ENCODE results near the gene TRABD2B.

The TRABD2B gene

GRCh38 chr1:47835409-47835808 is 161.8 kb downstream of the TRABD2B start:
- no peak for DNase-seq (ENCODE audit: low read depth in 1 of 2, low spot score in 1 of 2)

GRCh38 chr1:47834326-47834725 is 162.9 kb downstream of the TRABD2B start:
- DNase-seq (ENCODE audit: low read depth in 1 of 2, low spot score in 1 of 2), result no peak

- DNase-seq (ENCODE audit: low read depth in 1 of 2, low spot score in 1 of 2), result no peak
Observed at GRCh38 chr1:47830641-47831333, 166.4 kb downstream of the TRABD2B start.

DNA sequence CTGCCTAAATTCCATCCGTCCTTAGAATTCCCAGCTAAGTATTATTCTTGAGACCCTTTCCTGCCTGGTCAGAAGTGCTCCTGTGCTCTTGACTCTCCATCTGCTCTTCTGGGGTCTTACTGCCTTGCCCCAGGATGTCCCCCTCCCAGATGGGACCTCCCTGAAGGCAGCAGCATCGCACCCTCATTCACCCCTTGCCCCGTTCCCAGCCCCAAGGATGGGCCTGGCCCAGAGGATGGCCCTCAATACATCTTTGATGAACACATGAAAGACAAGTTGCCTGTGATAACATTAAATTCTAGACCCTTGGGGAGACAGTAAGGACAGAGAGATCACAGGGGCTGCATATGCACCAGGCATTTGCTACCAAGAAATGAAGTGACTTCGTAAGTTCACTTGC is 167.2 kb downstream of the TRABD2B start:
- no peak for DNase-seq (ENCODE audit: low read depth in 1 of 2, low spot score in 1 of 2)

DNA sequence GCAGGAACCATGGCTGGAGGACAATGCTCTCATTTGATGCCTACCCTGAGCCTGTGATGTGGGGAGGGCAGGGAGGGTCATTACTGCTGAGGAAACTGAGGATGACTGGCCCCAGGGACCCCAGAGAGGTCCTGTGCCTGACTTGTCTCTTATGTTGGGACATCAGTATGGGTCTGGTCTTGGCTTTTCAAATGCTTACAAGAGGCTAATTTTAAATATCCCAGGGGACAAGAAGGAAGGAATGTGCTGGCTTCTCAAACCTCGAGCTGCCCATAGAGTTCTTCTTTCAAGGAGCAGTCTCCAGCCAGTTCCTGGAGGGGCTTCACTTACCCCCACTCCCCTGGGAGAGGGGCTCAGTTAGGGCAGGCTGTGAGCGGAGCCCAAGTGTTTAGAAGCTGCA is 168.2 kb downstream of the TRABD2B start:
- no peak for DNase-seq (ENCODE audit: low read depth in 1 of 2, low spot score in 1 of 2)

DNA sequence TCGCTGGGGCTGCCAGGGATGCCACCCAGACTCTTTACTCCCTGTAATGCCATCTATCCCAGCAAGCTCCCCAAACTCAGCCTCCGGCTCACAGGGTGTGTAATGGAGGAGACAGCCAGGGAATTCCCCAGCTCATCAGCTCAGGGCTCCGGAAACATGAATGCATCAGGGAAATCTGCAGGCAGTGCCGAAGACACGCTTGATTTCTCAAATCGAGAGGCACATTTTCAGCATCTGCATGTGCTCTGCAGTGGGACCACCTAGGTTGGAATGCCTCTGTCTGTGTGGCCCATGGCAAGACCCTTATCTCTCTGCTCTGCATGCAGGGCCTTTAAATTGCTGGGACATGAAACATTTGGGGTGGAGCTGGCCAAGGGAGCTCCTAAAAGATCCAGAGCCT is 170.1 kb downstream of the TRABD2B start:
- no peak for DNase-seq (ENCODE audit: low read depth in 1 of 2, low spot score in 1 of 2)

GRCh38 chr1:47824716-47825115 is 172.5 kb downstream of the TRABD2B start:
- no peak for DNase-seq (ENCODE audit: low read depth in 1 of 2, low spot score in 1 of 2)

DNA sequence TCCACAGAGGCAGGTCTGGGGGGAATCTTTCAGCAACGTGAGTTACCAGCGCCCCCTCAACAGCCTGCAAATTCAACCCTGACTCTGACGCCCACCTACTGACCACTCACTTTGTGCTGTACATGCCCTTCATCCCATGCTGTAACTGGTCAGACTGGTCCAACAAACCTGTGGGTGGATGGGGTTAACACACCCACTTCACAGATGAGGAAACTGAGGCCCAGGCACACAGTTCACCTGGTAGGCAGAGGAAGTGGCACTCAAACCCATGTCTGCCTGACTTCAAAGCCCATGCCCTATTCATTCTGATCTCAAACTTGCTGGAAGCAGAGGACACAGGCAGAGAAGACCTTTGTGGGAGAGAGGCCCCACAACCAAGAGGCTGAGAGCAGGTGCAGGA is 172.9 kb downstream of the TRABD2B start:
- DNase-seq (ENCODE audit: low read depth in 1 of 2, low spot score in 1 of 2), result no peak

DNA sequence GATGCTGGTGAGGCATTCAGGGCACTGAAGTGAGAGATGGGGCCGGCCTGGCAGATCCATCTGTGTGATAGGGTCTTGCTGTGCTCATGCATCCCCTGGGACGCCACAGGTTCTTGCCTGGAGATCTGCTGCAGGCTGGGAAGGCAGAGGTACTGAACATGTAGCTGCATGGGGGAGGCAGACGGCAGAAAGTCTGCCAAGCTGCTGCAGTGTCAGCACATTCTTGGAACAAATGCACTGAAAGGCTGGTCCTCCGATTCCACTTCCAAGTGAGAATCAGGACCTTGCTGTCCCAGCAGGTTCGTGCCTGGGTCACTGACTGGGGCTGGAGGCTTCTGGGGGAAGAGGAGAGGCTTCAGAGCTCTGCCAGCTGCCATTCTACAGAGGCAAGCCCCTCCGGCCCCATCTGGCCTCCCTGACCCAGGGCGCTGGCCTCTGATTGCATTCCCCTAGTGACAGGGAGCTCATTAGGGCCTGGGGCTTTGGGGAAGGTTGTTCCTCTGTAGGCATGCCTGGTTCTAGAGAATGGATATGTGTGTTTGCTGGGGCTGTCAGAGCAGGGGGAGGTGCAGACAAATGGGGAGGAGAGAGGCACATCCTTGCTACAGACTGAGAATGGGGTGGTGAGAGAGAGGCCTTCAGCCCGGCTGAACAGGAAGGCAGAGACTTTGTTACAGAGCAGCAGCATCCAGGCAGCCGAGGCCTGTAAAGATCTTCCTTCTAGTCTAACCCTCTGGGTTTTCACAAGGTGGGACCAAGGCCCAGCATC is 174.0 kb downstream of the TRABD2B start:
- no peak for DNase-seq (ENCODE audit: low read depth in 1 of 2, low spot score in 1 of 2)

- no peak for DNase-seq (ENCODE audit: low read depth in 1 of 2, low spot score in 1 of 2)
Observed at GRCh38 chr1:47821760-47822159, 175.4 kb downstream of the TRABD2B start.

DNA sequence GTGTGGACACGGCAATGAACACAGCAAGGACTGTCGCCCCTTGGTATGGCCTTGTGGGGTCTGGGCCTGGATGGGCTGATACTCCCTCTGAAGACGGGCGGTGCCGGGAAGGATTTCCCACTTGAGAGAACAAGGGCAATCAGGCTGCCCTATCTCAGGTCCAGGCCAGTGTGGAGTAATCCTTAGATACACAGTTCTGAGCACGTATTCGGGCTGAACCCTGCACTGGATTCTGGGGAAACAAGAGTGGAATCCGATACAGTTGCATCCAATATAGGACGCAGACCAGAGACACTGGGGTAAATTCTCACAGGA is 177.7 kb downstream of the TRABD2B start:
- DNase-seq (ENCODE audit: low read depth in 1 of 2, low spot score in 1 of 2), result no peak

- no peak for DNase-seq (ENCODE audit: low read depth in 1 of 2, low spot score in 1 of 2)
Observed at GRCh38 chr1:47818682-47819573, 178.3 kb downstream of the TRABD2B start.

GRCh38 chr1:47817861-47818260 is 179.3 kb downstream of the TRABD2B start:
- DNase-seq (ENCODE audit: low read depth in 1 of 2, low spot score in 1 of 2), result no peak

GRCh38 chr1:47816325-47817071 is 180.7 kb downstream of the TRABD2B start:
- no peak for DNase-seq (ENCODE audit: low read depth in 1 of 2, low spot score in 1 of 2)

- DNase-seq (ENCODE audit: low read depth in 1 of 2, low spot score in 1 of 2), result no peak
Observed at GRCh38 chr1:47814612-47815395, 182.4 kb downstream of the TRABD2B start.

DNA sequence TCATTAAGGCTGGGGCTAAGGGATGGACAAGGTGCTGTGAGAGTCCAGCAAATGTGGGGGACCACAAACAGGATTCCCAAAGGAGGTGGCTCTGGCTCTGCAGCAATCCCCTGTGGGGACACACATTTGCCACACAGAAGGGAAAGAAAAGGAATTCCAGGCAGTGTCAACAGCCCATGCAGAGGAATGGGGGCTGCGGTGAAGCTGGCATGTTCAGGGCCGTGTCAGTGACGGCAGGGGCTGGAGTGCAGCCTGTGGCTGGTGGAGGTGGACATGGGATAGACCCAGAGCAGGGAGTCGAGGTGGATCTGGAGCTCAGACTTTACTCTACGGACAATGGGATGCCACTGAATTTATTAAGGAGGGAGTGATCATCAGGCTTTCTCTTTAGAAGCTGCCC is 183.2 kb downstream of the TRABD2B start:
- no peak for DNase-seq (ENCODE audit: low read depth in 1 of 2, low spot score in 1 of 2)

- no peak for DNase-seq (ENCODE audit: low read depth in 1 of 2, low spot score in 1 of 2)
Observed at GRCh38 chr1:47812904-47813514, 184.2 kb downstream of the TRABD2B start.

DNA sequence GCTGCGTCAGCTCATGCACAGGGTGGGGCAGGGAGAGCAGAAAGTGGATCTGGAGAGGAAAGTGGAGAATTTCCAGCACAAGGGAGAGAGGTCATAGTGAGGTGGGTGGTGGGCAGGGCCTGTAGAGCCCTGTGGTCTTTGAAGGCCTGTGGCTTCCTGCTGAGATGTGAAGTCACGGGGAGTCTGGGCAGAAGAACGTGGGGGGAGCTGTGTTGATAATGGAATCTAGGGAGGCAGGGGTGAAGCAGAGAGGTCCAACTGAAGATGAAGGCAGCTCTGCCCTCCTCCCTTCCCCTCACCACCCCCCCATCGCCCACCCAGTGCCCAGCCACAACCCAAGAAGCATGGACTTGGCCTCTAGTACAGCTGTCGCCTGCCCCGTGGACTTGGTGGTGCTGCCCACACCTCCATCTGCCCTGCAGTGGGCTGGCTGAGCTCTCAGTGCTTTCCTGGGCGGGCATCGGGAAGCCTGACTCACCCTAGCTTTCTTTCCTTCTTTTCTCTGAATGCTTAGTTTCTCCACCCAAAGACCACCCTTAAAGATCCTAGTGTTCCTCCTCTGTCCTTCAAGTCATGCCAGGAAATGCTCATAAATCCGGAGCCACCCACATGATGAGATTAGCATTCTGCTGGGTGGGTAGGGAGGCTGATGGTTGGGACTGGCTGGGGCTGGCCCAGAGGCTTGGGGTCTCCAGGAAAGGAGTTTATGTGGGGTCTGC is 186.1 kb downstream of the TRABD2B start:
- no peak for DNase-seq (ENCODE audit: low read depth in 1 of 2, low spot score in 1 of 2)

- no peak for DNase-seq (ENCODE audit: low read depth in 1 of 2, low spot score in 1 of 2)
Observed at GRCh38 chr1:47809301-47810084, 187.7 kb downstream of the TRABD2B start.
